Type B pancreatic cell (in vitro differentiated cells): ENCODE data around the gene APOL1. TPM values are rescaled to one million over a fixed set of nuclear protein-coding genes. Genes with fewer than 3 reads are reported as not detected.
"Not testable (repeated sequence)": the region's sequence is repeated elsewhere in the genome, so short reads cannot be mapped to it uniquely, and the experiment has no call there.

Source experiments
- DNase-seq: peaks from one replicate; pipeline ENCODE4 v3.0.0; 2021; ENCODE audit warnings: mixed read lengths; ENCODE audit not compliant: unreplicated experiment; ENCODE audit errors: extremely low spot score
- H3K27ac Mint-ChIP-seq: 2 replicates; pipeline ENCODE4 v1.8.0; 2021; ENCODE audit warnings: mild to moderate bottlenecking, mixed read lengths
- H3K27me3 Mint-ChIP-seq: 2 replicates; pipeline ENCODE4 v1.8.0; 2021; ENCODE audit warnings: mixed read lengths
- H3K36me3 Mint-ChIP-seq: 2 replicates; pipeline ENCODE4 v1.8.0; 2021; ENCODE audit warnings: mixed read lengths
- H3K4me1 Mint-ChIP-seq: one replicate; pipeline ENCODE4 v1.8.0; 2021; ENCODE audit warnings: mixed read lengths; ENCODE audit not compliant: unreplicated experiment
- H3K4me3 Mint-ChIP-seq: 2 replicates; pipeline ENCODE4 v1.8.0; 2021; ENCODE audit warnings: mild to moderate bottlenecking, mixed read lengths
- H3K9me3 Mint-ChIP-seq: 2 replicates; pipeline ENCODE4 v1.8.0; 2021; ENCODE audit warnings: mixed read lengths
- total RNA-seq: library from RNA; stranded (reverse); gene quantifications from 2 replicates; pipeline ENCODE4 v1.2.1, GENCODE V29; 2021; ENCODE audit warnings: low replicate concordance
- TF ChIP-seq, protein P1 (sequence below): fragments of 200-600 bp; sonication (generic); conservative IDR thresholded peaks from 2 replicates; pipeline ENCODE4 v1.5.0; 2021; ENCODE audit warnings: antibody characterized with exemption, mild to moderate bottlenecking

APOL1 gene
- total RNA-seq, 1 donor from 2014 or later: 6.8 TPM

DNA sequence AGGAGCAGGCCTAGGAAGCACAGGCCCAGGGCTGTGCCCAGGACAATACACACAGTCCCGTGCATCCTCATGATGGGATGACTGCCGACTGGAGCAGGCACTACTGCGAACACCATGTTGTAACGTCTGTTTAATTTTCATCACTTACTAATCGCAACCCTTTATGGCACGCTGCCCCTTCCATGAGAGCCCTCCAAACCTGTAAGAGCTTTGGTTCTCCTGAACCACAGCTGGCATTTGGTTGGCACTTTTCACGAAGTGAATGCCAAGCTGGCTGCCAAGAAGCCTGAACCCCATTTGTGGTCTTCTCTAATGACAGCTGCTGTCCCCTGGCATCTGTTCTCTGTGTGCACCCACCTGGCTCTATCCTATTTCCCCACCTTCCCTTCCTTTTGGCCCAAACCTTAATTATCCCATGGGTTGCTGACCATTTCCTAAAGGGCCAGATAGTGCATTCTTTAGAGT, 36.5 kb downstream of the APOL1 start:
- Mint-ChIP-seq H3K4me3 (no peak overlapping the region), H3K4me1 (peaks cover 7% of the 10 kb centered on the region), H3K36me3 (peaks cover 31% of the 10 kb centered on the region), H3K27ac (peak overlapping the region; percentile 18), H3K27me3 (no peaks in the 10 kb centered on the region), H3K9me3 (no peaks in the 10 kb centered on the region)
- TF ChIP-seq, protein P1, sequence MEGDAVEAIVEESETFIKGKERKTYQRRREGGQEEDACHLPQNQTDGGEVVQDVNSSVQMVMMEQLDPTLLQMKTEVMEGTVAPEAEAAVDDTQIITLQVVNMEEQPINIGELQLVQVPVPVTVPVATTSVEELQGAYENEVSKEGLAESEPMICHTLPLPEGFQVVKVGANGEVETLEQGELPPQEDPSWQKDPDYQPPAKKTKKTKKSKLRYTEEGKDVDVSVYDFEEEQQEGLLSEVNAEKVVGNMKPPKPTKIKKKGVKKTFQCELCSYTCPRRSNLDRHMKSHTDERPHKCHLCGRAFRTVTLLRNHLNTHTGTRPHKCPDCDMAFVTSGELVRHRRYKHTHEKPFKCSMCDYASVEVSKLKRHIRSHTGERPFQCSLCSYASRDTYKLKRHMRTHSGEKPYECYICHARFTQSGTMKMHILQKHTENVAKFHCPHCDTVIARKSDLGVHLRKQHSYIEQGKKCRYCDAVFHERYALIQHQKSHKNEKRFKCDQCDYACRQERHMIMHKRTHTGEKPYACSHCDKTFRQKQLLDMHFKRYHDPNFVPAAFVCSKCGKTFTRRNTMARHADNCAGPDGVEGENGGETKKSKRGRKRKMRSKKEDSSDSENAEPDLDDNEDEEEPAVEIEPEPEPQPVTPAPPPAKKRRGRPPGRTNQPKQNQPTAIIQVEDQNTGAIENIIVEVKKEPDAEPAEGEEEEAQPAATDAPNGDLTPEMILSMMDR: no peak
- DNase-seq: no peak

DNA sequence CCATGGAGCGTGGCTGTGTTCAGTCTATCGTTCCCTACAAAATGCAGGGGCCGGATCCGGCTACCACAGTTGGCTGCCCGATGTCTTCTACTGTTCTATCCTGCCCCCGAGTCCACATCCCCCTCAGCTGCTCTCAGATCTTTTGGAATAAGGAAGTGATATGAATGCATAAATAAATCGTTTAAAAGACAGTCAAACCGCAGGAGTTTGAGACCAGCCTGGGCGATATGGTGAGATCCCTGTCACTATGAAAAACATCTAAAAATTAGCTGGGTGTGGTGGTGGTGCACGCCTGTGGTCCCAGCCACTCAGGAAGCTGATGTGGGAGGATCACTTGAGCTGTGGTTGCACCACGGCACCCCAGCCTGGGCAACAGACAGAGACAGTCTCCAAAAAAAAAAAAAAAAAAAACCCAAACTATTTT, 37.0 kb downstream of the APOL1 start:
- H3K9me3 Mint-ChIP-seq, H3K4me3 Mint-ChIP-seq, H3K27me3 Mint-ChIP-seq, H3K4me1 Mint-ChIP-seq, DNase-seq: not testable (repeated sequence)
- H3K36me3 Mint-ChIP-seq: peaks cover 32% of the 10 kb centered on the region
- H3K27ac Mint-ChIP-seq: peak overlapping the region; percentile 18

DNA sequence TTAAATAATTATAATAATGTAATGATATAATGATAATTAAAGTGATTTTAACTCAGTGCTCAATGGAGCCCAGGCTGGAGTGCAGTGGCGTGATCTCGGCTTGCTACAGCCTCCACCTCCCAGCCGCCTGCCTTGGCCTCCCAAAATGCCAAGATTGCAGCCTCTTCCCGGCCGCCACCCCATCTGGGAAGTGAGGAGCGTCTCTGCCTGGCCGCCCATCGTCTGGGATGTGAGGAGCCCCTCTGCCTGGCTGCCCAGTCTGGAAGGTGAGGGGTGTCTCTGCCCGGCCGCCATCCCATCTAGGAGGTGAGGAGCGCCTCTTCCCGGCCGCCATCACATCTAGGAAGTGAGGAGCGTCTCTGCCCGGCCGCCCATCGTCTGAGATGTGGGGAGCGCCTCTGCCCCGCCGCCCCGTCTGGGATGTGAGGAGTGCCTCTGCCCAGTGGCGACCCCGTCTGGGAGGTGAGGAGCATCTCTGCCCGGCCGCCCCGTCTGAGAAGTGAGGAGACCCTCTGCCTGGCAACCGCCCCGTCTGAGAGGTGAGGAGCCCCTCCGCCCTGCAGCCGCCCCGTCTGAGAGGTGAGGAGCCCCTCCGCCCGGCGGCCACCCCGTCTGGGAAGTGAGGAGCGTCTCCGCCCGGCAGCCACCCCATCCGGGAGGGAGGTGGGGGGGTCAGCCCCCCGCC, 37.6 kb downstream of the APOL1 start:
- not testable (repeated sequence) for H3K4me1 Mint-ChIP-seq, H3K4me3 Mint-ChIP-seq, H3K27me3 Mint-ChIP-seq, DNase-seq, H3K27ac Mint-ChIP-seq, H3K9me3 Mint-ChIP-seq
- peaks cover 33% of the 10 kb centered on the region for H3K36me3 Mint-ChIP-seq

DNA sequence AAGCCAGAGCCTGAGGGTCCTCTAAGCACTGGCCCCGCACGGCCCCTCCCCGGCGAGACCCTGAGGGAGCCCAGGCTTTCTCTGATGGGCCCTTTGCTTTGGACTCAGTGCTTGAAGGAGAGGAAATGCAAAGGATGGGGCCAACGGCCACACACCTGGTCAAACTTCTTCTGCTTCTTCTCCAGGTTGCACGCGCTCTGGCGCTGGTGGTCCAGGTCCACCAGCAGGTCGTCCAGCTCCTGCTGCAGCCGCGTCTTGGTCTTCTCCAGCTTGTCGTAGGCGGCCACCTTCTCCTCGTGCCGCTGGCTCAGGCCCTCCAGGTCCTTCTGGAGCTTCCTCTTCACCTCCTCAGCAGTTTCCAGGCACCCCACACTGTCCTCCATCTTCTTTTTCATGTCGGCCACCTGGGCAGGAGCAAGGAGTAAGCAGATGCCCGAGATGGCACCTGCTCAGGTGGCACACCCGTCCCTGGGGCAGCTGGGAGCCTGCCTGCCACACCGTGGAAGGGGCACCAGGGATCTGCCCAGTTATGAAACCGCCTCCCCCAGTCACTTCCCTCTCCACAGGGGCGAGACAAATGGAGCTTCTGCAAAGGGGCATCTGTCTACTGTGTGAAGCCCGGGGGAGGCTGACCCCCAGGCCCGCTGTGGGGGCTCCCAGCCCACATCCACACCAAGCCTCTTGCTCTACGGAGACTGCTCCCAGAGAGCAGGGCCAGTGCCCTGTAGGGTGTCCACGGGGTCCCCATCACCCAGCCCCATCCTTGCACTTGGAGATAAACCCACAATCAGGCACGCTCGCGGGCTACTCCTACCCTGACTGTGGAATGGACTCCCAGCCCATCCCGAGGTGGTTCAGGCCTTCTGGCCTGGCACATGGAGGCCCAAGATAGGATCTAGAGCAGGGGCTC, 39.2 kb downstream of the APOL1 start:
- Mint-ChIP-seq H3K27me3 (no peaks in the 10 kb centered on the region), H3K4me1 (peaks cover under 1% of the 10 kb centered on the region), H3K27ac (peak overlapping the region; percentile 64), H3K4me3 (no peak overlapping the region), H3K36me3 (peaks cover 35% of the 10 kb centered on the region), H3K9me3 (no peaks in the 10 kb centered on the region)
- TF ChIP-seq, protein P1: no peak
- DNase-seq: no peak

DNA sequence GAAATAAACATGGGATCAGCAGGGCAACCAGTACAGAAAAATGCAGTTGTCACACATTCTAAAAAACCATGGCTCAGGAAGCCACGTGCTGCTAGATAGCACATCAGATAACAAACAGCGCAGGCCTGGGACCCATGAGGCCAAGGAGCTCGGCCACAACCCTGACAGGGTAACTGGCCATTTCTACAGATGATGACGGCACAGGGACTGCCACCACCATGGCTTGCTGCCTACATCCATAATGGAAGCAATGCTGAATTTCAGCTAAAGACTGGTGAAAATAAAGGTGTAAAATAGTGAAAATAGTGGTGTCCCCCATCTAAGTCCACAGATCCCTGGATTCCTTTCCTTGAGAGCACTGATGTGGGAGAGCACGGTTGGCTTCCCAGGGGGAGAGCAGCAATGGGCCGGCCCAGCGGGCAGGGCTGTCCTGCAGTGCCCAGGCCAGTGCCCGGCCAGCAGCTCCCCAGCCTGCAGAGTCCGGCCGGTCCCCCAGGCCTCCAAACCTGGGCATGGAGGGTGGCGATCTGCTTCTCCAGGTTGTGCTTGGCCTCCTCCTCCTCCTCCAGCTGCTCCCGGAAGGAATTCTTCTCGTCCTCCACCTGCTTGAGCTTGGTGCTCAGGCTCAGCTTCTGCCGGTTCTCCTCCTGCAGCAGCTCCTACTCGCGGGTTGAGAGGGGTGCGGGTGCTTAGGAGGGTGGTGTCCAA, 40.0 kb downstream of the APOL1 start:
- Mint-ChIP-seq H3K27me3 (no peaks in the 10 kb centered on the region), H3K4me1 (no peaks in the 10 kb centered on the region), H3K36me3 (peaks cover 35% of the 10 kb centered on the region), H3K27ac (no peak overlapping the region), H3K9me3 (no peaks in the 10 kb centered on the region), H3K4me3 (no peak overlapping the region)
- DNase-seq: no peak
- TF ChIP-seq, protein P1: no peak

DNA sequence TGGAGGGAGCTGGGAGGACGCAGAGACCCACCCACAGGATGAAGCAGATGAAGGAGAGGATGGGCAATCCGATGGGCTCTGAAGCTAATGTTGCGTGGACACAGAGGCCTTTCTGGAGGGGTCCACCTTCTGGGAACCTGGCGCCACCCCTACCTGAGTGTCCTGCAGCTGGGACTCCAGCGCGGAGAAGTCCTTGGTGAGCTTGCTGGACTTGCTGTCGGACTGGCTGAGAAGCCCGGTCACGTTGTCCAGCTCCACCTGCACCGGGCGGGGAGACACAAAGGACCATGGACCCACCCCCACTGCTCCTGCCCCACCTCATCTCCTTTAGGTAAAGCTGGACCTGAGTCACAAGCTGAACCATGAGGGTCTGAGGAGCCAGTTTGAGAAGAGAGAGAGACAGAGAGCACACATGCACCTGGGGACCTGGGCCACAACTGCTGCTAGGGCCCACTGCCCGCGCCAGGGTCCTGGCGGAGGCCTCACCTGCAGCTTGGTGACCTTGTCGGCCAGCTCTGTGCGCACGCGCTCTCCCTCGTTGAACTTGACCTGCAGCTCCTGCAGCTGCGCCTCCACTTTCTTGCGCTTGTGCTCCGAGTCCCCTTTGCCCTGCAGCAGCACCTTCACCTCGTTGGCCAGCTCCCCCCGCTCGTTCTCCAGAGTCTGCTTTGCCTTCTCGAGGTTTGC, 40.8 kb downstream of the APOL1 start:
- TF ChIP-seq, protein P1: no peak
- no peak overlapping the region for H3K4me3 Mint-ChIP-seq
- DNase-seq: no peak
- H3K36me3 Mint-ChIP-seq: peaks cover 35% of the 10 kb centered on the region
- H3K27me3 Mint-ChIP-seq: no peaks in the 10 kb centered on the region
- no peaks in the 10 kb centered on the region for H3K9me3 Mint-ChIP-seq
- H3K27ac Mint-ChIP-seq: no peak overlapping the region
- no peaks in the 10 kb centered on the region for H3K4me1 Mint-ChIP-seq
